Stimulated activated naive CD4-positive, alpha-beta T cell treated with Interleukin-2 at 50 U/mL for 16 hours (primary cell): ENCODE measurements around the gene BICDL1.

ENCODE experiments used
- DNase-seq: peaks from one replicate; lab custom pipeline; 2025; lab: John Stamatoyannopoulos, UW

The BICDL1 gene

GRCh38 chr12:120079411-120080400 is 90.7 kb downstream of the BICDL1 start:
- DNase-seq, result no peak

- no peak for DNase-seq
Measured at GRCh38 chr12:120081641-120082040, 92.6 kb downstream of the BICDL1 start.

GRCh38 chr12:120085920-120086645 is 97.0 kb downstream of the BICDL1 start:
- DNase-seq, result no peak

GRCh38 chr12:120086801-120087621 is 98.0 kb downstream of the BICDL1 start:
- peak; percentile 99 for DNase-seq

GRCh38 chr12:120089105-120089504 is 100.1 kb downstream of the BICDL1 start:
- no peak for DNase-seq

GRCh38 chr12:120089796-120090195 is 100.8 kb downstream of the BICDL1 start:
- DNase-seq, result no peak

- DNase-seq, result no peak
Measured at GRCh38 chr12:120090206-120090605, 101.2 kb downstream of the BICDL1 start.

- no peak for DNase-seq
Measured at GRCh38 chr12:120090626-120091295, 101.7 kb downstream of the BICDL1 start.

GRCh38 chr12:120091371-120092090 is 102.5 kb downstream of the BICDL1 start:
- DNase-seq, result no peak

- DNase-seq, result no peak
Measured at GRCh38 chr12:120092551-120093335, 103.7 kb downstream of the BICDL1 start.

GRCh38 chr12:120093336-120093591 is 104.2 kb downstream of the BICDL1 start:
- no peak for DNase-seq

GRCh38 chr12:120093592-120094355 is 104.7 kb downstream of the BICDL1 start:
- DNase-seq, result no peak

- no peak for DNase-seq
Measured at GRCh38 chr12:120094485-120094884, 105.4 kb downstream of the BICDL1 start.

GRCh38 chr12:120095331-120095730 is 106.3 kb downstream of the BICDL1 start:
- no peak for DNase-seq

- DNase-seq, result no peak
Measured at GRCh38 chr12:120095736-120096135, 106.7 kb downstream of the BICDL1 start.

- no peak for DNase-seq
Measured at GRCh38 chr12:120096671-120097202, 107.7 kb downstream of the BICDL1 start.

GRCh38 chr12:120098756-120099470 is 109.9 kb downstream of the BICDL1 start:
- DNase-seq, result no peak

- DNase-seq, result no peak
Measured at GRCh38 chr12:120099738-120100137, 110.7 kb downstream of the BICDL1 start.

- no peak for DNase-seq
Measured at GRCh38 chr12:120100630-120101029, 111.6 kb downstream of the BICDL1 start.
